Measurements from ENCODE around the gene LAMB4.
A peak's percentile ranks its signal among the peaks of the same experiment; 100 is the strongest.

Gene LAMB4

GRCh38 chr7:108120933-108121332, 9.2 kb downstream of the LAMB4 start:
- no peak for TF ChIP-seq CTCF (IDR thresholded peaks at IDR 0.05)

DNA sequence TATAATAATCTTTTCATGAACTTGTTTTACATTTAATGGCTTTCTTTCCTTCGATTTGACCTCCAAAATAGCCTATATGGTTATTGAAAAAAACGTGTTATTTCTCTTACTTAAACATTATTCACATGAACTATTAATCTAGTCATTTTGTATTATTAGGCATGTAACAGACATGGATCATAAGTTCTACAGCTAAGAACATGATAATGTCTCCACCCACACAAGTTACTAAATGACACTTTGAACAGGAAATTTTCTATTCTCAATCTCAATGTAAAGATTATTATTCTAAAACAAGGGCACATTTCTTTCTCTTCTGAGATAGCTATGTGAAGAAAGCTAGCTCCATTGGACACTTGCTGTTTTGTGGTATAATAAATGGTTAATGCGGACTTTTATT, 10.0 kb downstream of the LAMB4 start:
- no peak for TF ChIP-seq CTCF (IDR thresholded peaks at IDR 0.05)

DNA sequence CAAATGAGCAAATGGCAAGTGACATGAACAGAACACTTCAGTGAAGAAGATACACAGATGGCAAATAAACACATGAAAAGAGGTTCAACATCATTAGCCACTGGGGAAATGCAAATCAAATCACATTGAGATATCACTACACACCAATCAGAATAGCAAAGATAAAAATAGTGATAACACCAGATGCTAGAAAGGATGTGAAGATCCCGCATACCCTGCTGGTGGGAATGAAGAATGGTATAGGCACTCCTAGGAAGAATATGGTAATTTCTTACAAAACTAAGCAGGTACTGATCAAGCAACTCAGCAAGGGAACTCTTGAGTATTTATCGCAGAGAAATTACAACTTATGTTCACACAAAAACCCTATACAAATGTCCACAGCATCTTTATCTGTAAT, 11.2 kb downstream of the LAMB4 start:
- TF ChIP-seq CTCF (IDR thresholded peaks at IDR 0.05) = no peak

DNA sequence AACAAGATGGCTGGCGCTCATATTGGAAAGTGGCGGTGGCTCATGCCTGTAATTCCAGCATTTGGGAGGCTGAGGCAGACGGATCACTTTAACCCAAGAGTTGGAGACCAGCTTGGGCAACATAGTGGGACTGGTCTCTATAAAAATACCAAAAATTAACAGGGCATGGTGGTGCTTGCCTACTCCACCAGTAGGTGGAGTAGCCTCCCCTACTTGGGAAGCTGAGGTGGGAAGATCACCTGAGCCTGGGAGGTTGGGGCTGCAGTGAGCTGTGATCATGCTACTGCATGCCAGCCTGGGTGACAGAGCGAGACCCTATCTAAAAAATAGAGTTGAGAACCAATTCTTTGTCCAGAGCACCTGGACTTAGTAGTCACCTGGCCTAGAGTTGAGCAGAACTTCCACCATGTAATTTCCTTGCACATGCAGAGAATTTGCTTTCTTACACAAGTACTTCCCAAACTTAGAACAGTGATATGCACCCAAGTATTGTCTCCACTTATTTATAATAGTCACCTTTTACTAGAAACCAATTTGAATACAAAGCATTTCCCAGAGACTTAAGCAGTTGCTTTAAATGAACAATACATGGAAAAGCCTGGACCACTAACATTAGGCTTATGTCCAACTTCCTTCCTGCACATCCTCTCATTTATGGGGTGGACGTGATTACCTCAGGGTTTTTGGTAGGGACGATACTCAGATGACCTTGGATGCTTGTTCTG, 15.9 kb downstream of the LAMB4 start:
- peak; percentile 60 for TF ChIP-seq CTCF (IDR thresholded peaks at IDR 0.05)

GRCh38 chr7:108112683-108113082, 17.5 kb downstream of the LAMB4 start:
- TF ChIP-seq CTCF (IDR thresholded peaks at IDR 0.05) = no peak

DNA sequence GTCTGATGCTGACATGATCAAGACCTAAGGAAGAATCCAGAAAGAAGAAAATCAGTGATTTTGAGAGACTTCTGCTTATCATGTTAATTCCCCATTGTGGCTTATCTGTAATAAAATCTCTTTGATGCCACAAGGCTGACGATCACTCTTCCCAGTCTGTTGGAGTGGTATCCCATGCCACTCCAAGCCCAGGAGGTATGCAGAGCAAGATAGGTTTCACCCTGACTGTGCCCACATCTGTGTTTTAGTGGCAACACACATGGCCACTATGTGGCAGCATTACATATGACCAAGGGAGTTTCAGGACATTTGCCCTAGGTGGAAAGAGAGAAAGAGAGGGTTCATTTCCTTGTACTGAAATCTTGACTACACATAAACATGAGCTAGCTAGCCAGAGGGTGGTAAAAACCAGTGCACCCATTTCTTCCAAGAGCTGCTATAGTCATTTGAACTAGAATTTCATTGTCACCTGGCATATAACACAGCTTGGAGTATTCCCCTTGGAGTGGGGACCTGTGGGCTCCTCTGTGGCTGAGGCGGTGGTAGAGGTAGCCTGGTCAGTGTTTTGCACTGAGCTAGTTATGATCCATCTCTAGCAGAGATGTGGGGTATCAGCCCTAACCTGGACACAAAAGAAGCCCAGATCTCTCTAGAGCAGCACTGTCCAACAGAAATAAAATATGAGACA, 20.8 kb downstream of the LAMB4 start:
- TF ChIP-seq CTCF (IDR thresholded peaks at IDR 0.05) = peak; percentile 77

GRCh38 chr7:108108131-108108530, 22.0 kb downstream of the LAMB4 start:
- no peak for TF ChIP-seq CTCF (IDR thresholded peaks at IDR 0.05)
